Fibroblast of gingiva (primary cell): Measurements from ENCODE around the gene BEX4.

Experiments used
- DNase-seq: peaks from one replicate; pipeline ENCODE4 v3.0.0-alpha.2; 2011; ENCODE audit warnings: low read depth

The BEX4 gene

GRCh38 chrX:103240155-103240554, 25.2 kb downstream of the BEX4 start:
- no peak for DNase-seq

GRCh38 chrX:103248553-103248952, 33.6 kb downstream of the BEX4 start:
- no peak for DNase-seq

- no peak for DNase-seq
Observed at GRCh38 chrX:103249805-103250204, 34.9 kb downstream of the BEX4 start.

- DNase-seq: no peak
Observed at GRCh38 chrX:103250977-103251376, 36.1 kb downstream of the BEX4 start.

GRCh38 chrX:103253608-103254007, 38.7 kb downstream of the BEX4 start:
- DNase-seq: no peak

GRCh38 chrX:103254171-103254824, 39.4 kb downstream of the BEX4 start:
- peak; percentile 20 for DNase-seq

- peak; percentile 66 for DNase-seq
Observed at GRCh38 chrX:103254921-103255493, 40.1 kb downstream of the BEX4 start, which contains the start of gene TCEAL8. Gene TCEAL8 (minus strand): TSS chrX:103255155. CDS start chrX:103253979, 1,176 bp downstream.

GRCh38 chrX:103256651-103257050, 41.7 kb downstream of the BEX4 start:
- no peak for DNase-seq

GRCh38 chrX:103258275-103258674, 43.4 kb downstream of the BEX4 start:
- DNase-seq: no peak
